Measurements from ENCODE around the gene ATP2B3. TPM values are rescaled to one million over a fixed set of nuclear protein-coding genes. Genes with fewer than 3 reads are reported as not detected.

Gene ATP2B3
- total RNA-seq, 1 donor from 2014 or later, result 0.83 TPM

DNA sequence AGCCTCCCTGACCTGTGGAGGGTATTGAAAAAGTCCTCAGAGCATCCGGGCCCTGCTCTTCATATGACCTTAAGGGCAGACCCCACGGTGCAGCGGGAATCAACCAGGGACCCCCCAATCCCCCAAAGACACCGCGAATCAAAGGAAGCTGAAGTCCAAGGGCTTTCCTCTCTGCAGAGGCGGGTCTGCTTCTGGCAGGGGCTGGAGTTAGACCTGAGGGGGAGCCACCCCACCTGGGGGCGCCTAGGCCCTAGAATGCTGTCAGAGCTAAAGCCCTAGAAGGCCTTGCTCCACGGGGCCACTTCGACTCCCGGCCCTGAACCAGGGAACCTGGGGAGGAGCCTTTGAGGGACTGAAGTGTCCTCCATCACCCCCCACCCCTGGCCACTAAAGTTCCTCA, 44.3 kb upstream of the ATP2B3 start:
- Mint-ChIP-seq H3K9me3 (peaks cover 5% of the 10 kb centered on the region), H3K27ac (peak overlapping the region; percentile 35), H3K27me3 (ENCODE audit: low read depth) (no peaks in the 10 kb centered on the region), H3K36me3 (no peaks in the 10 kb centered on the region), H3K4me1 (peaks cover 19% of the 10 kb centered on the region), H3K4me3 (no peak overlapping the region)
- no peak for DNase-seq (ENCODE audit: low spot score in 2 of 2, unreplicated experiment in 2 of 2)
- TF ChIP-seq, protein P1, sequence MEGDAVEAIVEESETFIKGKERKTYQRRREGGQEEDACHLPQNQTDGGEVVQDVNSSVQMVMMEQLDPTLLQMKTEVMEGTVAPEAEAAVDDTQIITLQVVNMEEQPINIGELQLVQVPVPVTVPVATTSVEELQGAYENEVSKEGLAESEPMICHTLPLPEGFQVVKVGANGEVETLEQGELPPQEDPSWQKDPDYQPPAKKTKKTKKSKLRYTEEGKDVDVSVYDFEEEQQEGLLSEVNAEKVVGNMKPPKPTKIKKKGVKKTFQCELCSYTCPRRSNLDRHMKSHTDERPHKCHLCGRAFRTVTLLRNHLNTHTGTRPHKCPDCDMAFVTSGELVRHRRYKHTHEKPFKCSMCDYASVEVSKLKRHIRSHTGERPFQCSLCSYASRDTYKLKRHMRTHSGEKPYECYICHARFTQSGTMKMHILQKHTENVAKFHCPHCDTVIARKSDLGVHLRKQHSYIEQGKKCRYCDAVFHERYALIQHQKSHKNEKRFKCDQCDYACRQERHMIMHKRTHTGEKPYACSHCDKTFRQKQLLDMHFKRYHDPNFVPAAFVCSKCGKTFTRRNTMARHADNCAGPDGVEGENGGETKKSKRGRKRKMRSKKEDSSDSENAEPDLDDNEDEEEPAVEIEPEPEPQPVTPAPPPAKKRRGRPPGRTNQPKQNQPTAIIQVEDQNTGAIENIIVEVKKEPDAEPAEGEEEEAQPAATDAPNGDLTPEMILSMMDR (IDR thresholded peaks at IDR 0.05; ENCODE audit: unreplicated experiment), result no peak

DNA sequence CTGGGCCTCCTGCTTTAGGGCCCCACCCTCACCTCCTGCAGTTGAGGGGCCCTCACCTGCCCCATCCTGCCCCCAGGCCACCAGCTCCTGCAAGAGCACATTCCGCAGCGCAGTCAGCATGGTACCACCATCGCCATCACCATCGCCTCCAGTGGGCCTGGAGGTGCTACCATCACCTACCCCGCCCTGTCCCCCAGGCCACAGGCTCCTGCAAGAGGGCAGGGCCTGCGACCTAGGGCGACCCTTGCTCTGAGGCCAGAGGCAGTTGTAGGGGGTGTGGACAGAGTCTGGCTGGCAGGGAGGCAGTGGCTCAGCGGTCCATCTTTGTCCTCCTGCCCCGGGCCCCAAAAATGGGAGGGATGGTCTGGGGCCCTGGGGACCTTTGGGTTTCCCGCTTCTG, 43.2 kb upstream of the ATP2B3 start:
- DNase-seq (ENCODE audit: low spot score in 2 of 2, unreplicated experiment in 2 of 2), result no peak
- TF ChIP-seq, protein P1 (IDR thresholded peaks at IDR 0.05; ENCODE audit: unreplicated experiment), result no peak
- H3K4me1 Mint-ChIP-seq, result peaks cover 19% of the 10 kb centered on the region
- peaks cover 5% of the 10 kb centered on the region for H3K9me3 Mint-ChIP-seq
- no peak overlapping the region for H3K4me3 Mint-ChIP-seq
- H3K27me3 Mint-ChIP-seq (ENCODE audit: low read depth), result no peaks in the 10 kb centered on the region
- H3K36me3 Mint-ChIP-seq, result no peaks in the 10 kb centered on the region
- H3K27ac Mint-ChIP-seq, result no peak overlapping the region

DNA sequence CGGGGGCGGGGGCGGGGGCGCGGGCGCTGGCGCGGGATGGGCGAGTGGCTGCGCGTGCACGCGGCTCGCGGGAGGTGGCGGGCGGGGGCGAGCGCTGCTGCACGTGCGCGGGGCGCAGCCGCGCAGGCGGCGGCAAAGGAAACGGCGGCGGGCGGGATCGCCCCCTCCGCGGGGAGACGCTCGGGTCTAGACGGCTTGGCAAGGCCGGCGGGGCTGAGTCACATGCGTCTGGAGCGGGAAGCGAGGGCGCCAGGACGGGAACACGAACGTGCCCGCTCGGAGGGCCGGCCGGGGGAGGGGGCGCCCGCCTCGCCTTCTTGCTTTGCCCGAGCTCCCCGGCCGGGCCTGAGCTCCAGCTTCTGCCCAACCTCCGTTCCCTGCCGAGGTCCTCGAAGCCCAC, 42.7 kb upstream of the ATP2B3 start:
- peak in 1 of 2 experiments; percentile 51 for DNase-seq (ENCODE audit: low spot score in 2 of 2, unreplicated experiment in 2 of 2)
- Mint-ChIP-seq H3K4me1 (peaks cover 16% of the 10 kb centered on the region), H3K9me3 (peaks cover 5% of the 10 kb centered on the region), H3K27me3 (ENCODE audit: low read depth) (no peaks in the 10 kb centered on the region), H3K27ac (no peak overlapping the region), H3K4me3 (no peak overlapping the region), H3K36me3 (no peaks in the 10 kb centered on the region)
- TF ChIP-seq, protein P1 (IDR thresholded peaks at IDR 0.05; ENCODE audit: unreplicated experiment), result no peak

DNA sequence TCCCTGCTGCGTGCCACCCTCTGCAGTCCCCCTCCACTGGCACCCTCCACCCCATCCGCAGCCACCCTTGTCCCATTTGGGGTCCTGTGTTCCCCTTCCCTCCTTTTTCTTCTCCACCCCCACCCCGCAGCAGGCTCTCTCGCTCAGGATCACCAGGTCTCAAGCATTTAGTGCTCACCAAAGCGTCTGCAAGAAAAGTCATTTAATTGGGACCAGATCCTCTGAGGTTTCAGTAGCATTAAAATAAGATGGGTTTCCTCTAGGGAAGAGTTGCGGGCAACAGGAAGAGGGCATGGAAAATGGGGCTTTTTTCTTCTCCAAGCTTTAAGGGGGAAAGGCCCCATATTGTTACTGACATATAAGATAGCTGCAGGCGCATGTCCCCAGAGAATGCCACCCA, 42.2 kb upstream of the ATP2B3 start:
- Mint-ChIP-seq H3K27me3 (ENCODE audit: low read depth) (no peaks in the 10 kb centered on the region), H3K4me3 (no peak overlapping the region), H3K36me3 (no peaks in the 10 kb centered on the region), H3K27ac (peak overlapping the region; percentile 50), H3K4me1 (peaks cover 16% of the 10 kb centered on the region), H3K9me3 (peaks cover 5% of the 10 kb centered on the region)
- no peak for DNase-seq (ENCODE audit: low spot score in 2 of 2, unreplicated experiment in 2 of 2)
- TF ChIP-seq, protein P1 (IDR thresholded peaks at IDR 0.05; ENCODE audit: unreplicated experiment), result no peak

DNA sequence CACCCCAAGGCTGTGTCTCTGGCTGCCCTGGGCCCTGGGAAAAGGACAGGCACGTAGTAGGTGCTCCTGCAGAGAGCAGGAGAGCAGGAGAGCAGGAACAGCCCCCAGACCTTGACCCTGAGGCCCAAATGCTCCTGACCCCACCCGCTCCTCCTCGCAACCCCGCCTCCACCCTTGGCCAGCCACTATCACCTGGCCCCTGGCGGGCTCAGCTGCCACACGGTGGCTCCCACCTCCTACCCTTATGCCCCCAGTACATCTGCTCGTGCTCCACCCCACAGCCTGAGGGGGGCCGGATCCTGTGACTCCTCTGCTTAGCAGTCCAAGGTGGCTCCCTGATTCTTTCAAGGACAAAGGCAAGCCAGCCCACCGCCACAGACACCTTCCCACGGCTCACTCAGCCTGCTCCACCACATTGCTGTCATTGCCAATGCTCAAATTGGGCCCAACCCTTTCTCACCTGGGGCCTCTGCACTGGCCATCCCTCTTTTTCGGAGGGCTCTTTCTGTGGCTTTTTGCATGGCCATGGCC, 41.6 kb upstream of the ATP2B3 start:
- TF ChIP-seq, protein P1 (IDR thresholded peaks at IDR 0.05; ENCODE audit: unreplicated experiment), result no peak
- DNase-seq (ENCODE audit: low spot score in 2 of 2, unreplicated experiment in 2 of 2), result no peak
- H3K36me3 Mint-ChIP-seq, result no peaks in the 10 kb centered on the region
- H3K9me3 Mint-ChIP-seq, result peaks cover 5% of the 10 kb centered on the region
- H3K27me3 Mint-ChIP-seq (ENCODE audit: low read depth), result no peaks in the 10 kb centered on the region
- H3K4me1 Mint-ChIP-seq, result peaks cover 16% of the 10 kb centered on the region
- H3K4me3 Mint-ChIP-seq, result no peak overlapping the region
- peak overlapping the region; percentile 88 for H3K27ac Mint-ChIP-seq
